C4-2B (cell line): ENCODE data around the gene CRYBB2.

Experiments used
- ZFX ChIP-seq: fragments of 450-650 bp; IDR thresholded peaks from 2 replicates; pipeline ENCODE4 v1.6.1; 2017
- TF ChIP-seq, protein P1 (sequence below): fragments of 450-650 bp; conservative IDR thresholded peaks from 2 replicates; pipeline ENCODE4 v1.5.1; 2017; ENCODE audit warnings: mild to moderate bottlenecking

GRCh38 chr22:25201557-25202273 is 17.7 kb upstream of the CRYBB2 start:
- TF ChIP-seq, protein P1, sequence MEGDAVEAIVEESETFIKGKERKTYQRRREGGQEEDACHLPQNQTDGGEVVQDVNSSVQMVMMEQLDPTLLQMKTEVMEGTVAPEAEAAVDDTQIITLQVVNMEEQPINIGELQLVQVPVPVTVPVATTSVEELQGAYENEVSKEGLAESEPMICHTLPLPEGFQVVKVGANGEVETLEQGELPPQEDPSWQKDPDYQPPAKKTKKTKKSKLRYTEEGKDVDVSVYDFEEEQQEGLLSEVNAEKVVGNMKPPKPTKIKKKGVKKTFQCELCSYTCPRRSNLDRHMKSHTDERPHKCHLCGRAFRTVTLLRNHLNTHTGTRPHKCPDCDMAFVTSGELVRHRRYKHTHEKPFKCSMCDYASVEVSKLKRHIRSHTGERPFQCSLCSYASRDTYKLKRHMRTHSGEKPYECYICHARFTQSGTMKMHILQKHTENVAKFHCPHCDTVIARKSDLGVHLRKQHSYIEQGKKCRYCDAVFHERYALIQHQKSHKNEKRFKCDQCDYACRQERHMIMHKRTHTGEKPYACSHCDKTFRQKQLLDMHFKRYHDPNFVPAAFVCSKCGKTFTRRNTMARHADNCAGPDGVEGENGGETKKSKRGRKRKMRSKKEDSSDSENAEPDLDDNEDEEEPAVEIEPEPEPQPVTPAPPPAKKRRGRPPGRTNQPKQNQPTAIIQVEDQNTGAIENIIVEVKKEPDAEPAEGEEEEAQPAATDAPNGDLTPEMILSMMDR: 0 out of 2 replicates have a peak, but pooled peaks have one; percentile 23
- no peak for TF ChIP-seq ZFX
